A549 (cell line): Measurements from ENCODE around the gene RPS6KB2. TPM values are rescaled to one million over a fixed set of nuclear protein-coding genes. Genes with fewer than 3 reads are reported as not detected.

Source experiments
- ATAC-seq, 2 experiments: fragments of 200-7000 bp in 1 of 2; fragments of >200 bp in 1 of 2; cut with Nextera tagmentation in 1 of 2; cut with Tn5 transposase in 1 of 2; 3 replicates each; pipeline versions ENCODE4 v1.8.0 to v1.9.1; 2018 to 2020; ENCODE audit warnings: mild to moderate bottlenecking in 1 of 2, moderate library complexity in 1 of 2
- CTCF ChIA-PET: fragments of 300-600 bp; sonication (Branson Sonifier 250); formaldehyde crosslinking; extraction: SDS; loops from one replicate; lab custom pipeline; 2021; ENCODE audit warnings: antibody characterized with exemption, inconsistent platforms; lab: Yijun Ruan, JAX
- POLR2A ChIA-PET: fragments of 350-600 bp; formaldehyde crosslinking; extraction: SDS; loops from one replicate; lab custom pipeline; 2021; ENCODE audit warnings: antibody characterized with exemption, inconsistent platforms; lab: Yijun Ruan, JAX
- DNase-seq, 2 experiments: peaks; one replicate each; pipeline versions ENCODE4 v3.0.0 to v3.0.0-alpha.2; 2011 to 2016; ENCODE audit warnings: low read depth in 1 of 2, low spot score in 1 of 2
- FAIRE-seq: peaks from 2 replicates; lab custom pipeline; 2011; peaks lifted over from hg19 to GRCh38; lab: Jason Lieb, UNC
- H3K27ac ChIP-seq, 2 experiments: fragments of >200 bp; sonication (Bioruptor Twin); formaldehyde crosslinking; 3 replicates each; pipeline ENCODE4 v1.5.1; 2016 to 2017
- H3K4me1 ChIP-seq: fragments of >200 bp; sonication (Bioruptor Twin); formaldehyde crosslinking; 3 replicates; pipeline ENCODE4 v1.6.1; 2016
- H3K4me2 ChIP-seq: fragments of >200 bp; sonication (Bioruptor Twin); formaldehyde crosslinking; 3 replicates; pipeline ENCODE4 v1.6.1; 2016
- H3K4me3 ChIP-seq: fragments of >200 bp; sonication (Bioruptor Twin); formaldehyde crosslinking; 3 replicates; pipeline ENCODE4 v1.5.1; 2016
- H3K9me3 ChIP-seq: fragments of >200 bp; sonication (Bioruptor Twin); formaldehyde crosslinking; 3 replicates; pipeline ENCODE4 v1.6.1; 2016
- CBX2 ChIP-seq: fragments of 200-600 bp; sonication (generic); IDR thresholded peaks from 2 replicates; pipeline ENCODE4 v1.6.1; 2016; ENCODE audit warnings: low read depth, mild to moderate bottlenecking, borderline replicate concordance
- CEBPB ChIP-seq, 2 experiments: fragments of >200 bp in 1 of 2; sonication (Bioruptor Twin) in 1 of 2; formaldehyde crosslinking in 1 of 2; IDR thresholded peaks; 2 replicates each; pipeline ENCODE4 v1.6.1; 2012 to 2016
- CHD4 ChIP-seq: fragments of 200-600 bp; sonication (generic); IDR thresholded peaks from 2 replicates; pipeline ENCODE4 v1.6.1; 2016; ENCODE audit warnings: antibody characterized with exemption, mild to moderate bottlenecking, borderline replicate concordance
- EHMT2 ChIP-seq: fragments of 200-600 bp; sonication (generic); IDR thresholded peaks from 2 replicates; pipeline ENCODE4 v1.6.1; 2016; ENCODE audit warnings: antibody characterized with exemption, low read depth, mild to moderate bottlenecking, moderate library complexity
- ESRRA ChIP-seq: fragments of 150-350 bp; IDR thresholded peaks from 2 replicates; pipeline ENCODE4 v1.6.1; 2014; ENCODE audit warnings: mild to moderate bottlenecking, low read length, borderline replicate concordance
- FOSL2 ChIP-seq, 2 experiments: fragments of 450-650 bp in 1 of 2; fragments of >200 bp in 1 of 2; sonication (Bioruptor Twin) in 1 of 2; formaldehyde crosslinking; IDR thresholded peaks; 2 replicates each; pipeline versions ENCODE4 v1.5.0 to v1.6.1; 2016 to 2020; ENCODE audit warnings: mild to moderate bottlenecking in 1 of 2, moderate library complexity in 1 of 2
- GATA3 ChIP-seq: IDR thresholded peaks from 2 replicates; pipeline ENCODE4 v1.6.1; 2012; ENCODE audit warnings: borderline replicate concordance
- HES2 ChIP-seq: fragments of >200 bp; sonication (Bioruptor Twin); formaldehyde crosslinking; IDR thresholded peaks from 2 replicates; pipeline ENCODE4 v1.6.1; 2016
- HEYL ChIP-seq: fragments of 250-450 bp; sonication (Bioruptor Pico); IDR thresholded peaks from 2 replicates; pipeline ENCODE4 v1.8.0; 2021; ENCODE audit warnings: mild to moderate bottlenecking, moderate library complexity
- HOXB13 ChIP-seq: fragments of 250-450 bp; sonication (Bioruptor Pico); IDR thresholded peaks from 2 replicates; pipeline ENCODE4 v1.5.0; 2020; ENCODE audit warnings: low read depth, mild to moderate bottlenecking, moderate library complexity
- HOXB5 ChIP-seq: fragments of 250-450 bp; sonication (Bioruptor Pico); IDR thresholded peaks from 2 replicates; pipeline ENCODE4 v1.5.0; 2020; ENCODE audit warnings: mild to moderate bottlenecking, moderate library complexity
- JUNB ChIP-seq: fragments of >200 bp; sonication (Bioruptor Twin); formaldehyde crosslinking; IDR thresholded peaks from 2 replicates; pipeline ENCODE4 v1.6.1; 2016
- KDM5A ChIP-seq: fragments of 200-600 bp; sonication (generic); IDR thresholded peaks from 2 replicates; pipeline ENCODE4 v1.6.1; 2016; ENCODE audit warnings: antibody characterized with exemption, mild to moderate bottlenecking
- MAFK ChIP-seq: fragments of 450-650 bp; IDR thresholded peaks from 2 replicates; pipeline ENCODE4 v1.6.1; 2014; ENCODE audit not compliant: partially characterized antibody
- NR3C1 ChIP-seq: fragments of >200 bp; sonication (Bioruptor Twin); formaldehyde crosslinking; IDR thresholded peaks from 3 replicates; pipeline ENCODE4 v1.6.1; 2017
- PHF8 ChIP-seq: fragments of 200-600 bp; sonication (generic); IDR thresholded peaks from 2 replicates; pipeline ENCODE4 v1.6.1; 2016; ENCODE audit warnings: low read depth, mild to moderate bottlenecking, antibody characterized with exemption, moderate library complexity, borderline replicate concordance
- POLR2AphosphoS2 ChIP-seq: conservative IDR thresholded peaks from 2 replicates; pipeline ENCODE4 v1.6.1; 2012; ENCODE audit warnings: low read length, improper control_type of control experiment, inconsistent platforms
- RAD21 ChIP-seq, 2 experiments: fragments of >200 bp in 1 of 2; sonication (Bioruptor Twin) in 1 of 2; formaldehyde crosslinking in 1 of 2; IDR thresholded peaks in 1 of 2; conservative IDR thresholded peaks in 1 of 2; 2 replicates in 1 of 2; 3 replicates in 1 of 2; pipeline ENCODE4 v1.6.1; 2012 to 2018; ENCODE audit warnings: inconsistent platforms in 1 of 2
- RARB ChIP-seq: fragments of 250-450 bp; sonication (Bioruptor Pico); IDR thresholded peaks from 2 replicates; pipeline ENCODE4 v1.8.0; 2021; ENCODE audit warnings: mild to moderate bottlenecking, moderate library complexity
- RCOR1 ChIP-seq: fragments of 150-350 bp; IDR thresholded peaks from 2 replicates; pipeline ENCODE4 v1.6.1; 2014; ENCODE audit warnings: antibody characterized with exemption, low read length, low read depth
- RFX5 ChIP-seq: fragments of 450-650 bp; IDR thresholded peaks from 2 replicates; pipeline ENCODE4 v1.7.1; 2014; ENCODE audit warnings: antibody characterized with exemption, mild to moderate bottlenecking, moderate library complexity
- RNF2 ChIP-seq: fragments of 200-600 bp; sonication (generic); IDR thresholded peaks from 2 replicates; pipeline ENCODE4 v1.6.1; 2016; ENCODE audit warnings: low read depth, mild to moderate bottlenecking, antibody characterized with exemption, moderate library complexity, borderline replicate concordance
- SMC3 ChIP-seq: fragments of >200 bp; sonication (Bioruptor Twin); formaldehyde crosslinking; IDR thresholded peaks from 3 replicates; pipeline ENCODE4 v1.6.1; 2018; ENCODE audit warnings: inconsistent platforms
- TP53 ChIP-seq: fragments of 250-450 bp; sonication (Bioruptor Pico); IDR thresholded peaks from 2 replicates; pipeline ENCODE4 v1.5.0; 2021; ENCODE audit warnings: mild to moderate bottlenecking, moderate library complexity
- USF2 ChIP-seq: fragments of 450-650 bp; IDR thresholded peaks from 2 replicates; pipeline ENCODE4 v1.6.1; 2014; ENCODE audit warnings: antibody characterized with exemption
- ZC3H11A ChIP-seq: fragments of 450-650 bp; IDR thresholded peaks from 2 replicates; pipeline ENCODE4 v1.6.1; 2014; ENCODE audit warnings: antibody characterized with exemption, mild to moderate bottlenecking
- ZFP36 ChIP-seq: fragments of 450-650 bp; IDR thresholded peaks from 2 replicates; pipeline ENCODE4 v1.6.1; 2014; ENCODE audit warnings: borderline replicate concordance; ENCODE audit not compliant: partially characterized antibody
- ZSCAN20 ChIP-seq: fragments of 250-450 bp; sonication (Bioruptor Pico); IDR thresholded peaks from 2 replicates; pipeline ENCODE4 v1.8.0; 2022; ENCODE audit warnings: mild to moderate bottlenecking, moderate library complexity
- WGBS: methylation state at CpG from one replicate; pipeline ENCODE4 v1.1.6; 2017; ENCODE audit errors: missing lambda C conversion rate; 5-methylcytosine and 5-hydroxymethylcytosine counted together
- polyA plus RNA-seq, 4 experiments: library from polyadenylated mRNA; depleted of rRNA in 3 of 4; stranded (reverse); fragments of >200 nt; fragmentation: RNase III in 1 of 4; extraction: RNeasy Plus Mini Kit Qiagen cat#74134 plus additional on column Dnase treatment in 1 of 4; gene quantifications; 2 replicates in 3 of 4; 3 replicates in 1 of 4; pipeline ENCODE4 v1.2.3, GENCODE V29; 2011 to 2017
- TF ChIP-seq, protein P1 (sequence below): IDR thresholded peaks from 2 replicates; pipeline ENCODE4 v1.6.1; 2012
- TF ChIP-seq, protein P2 (sequence below): fragments of 250-450 bp; sonication (Bioruptor Pico); IDR thresholded peaks from 2 replicates; pipeline ENCODE4 v1.5.0; 2021; ENCODE audit warnings: mild to moderate bottlenecking, moderate library complexity, borderline replicate concordance
- TF ChIP-seq, protein P3 (sequence below): fragments of 150-350 bp; IDR thresholded peaks from 2 replicates; pipeline ENCODE4 v1.6.1; 2014; ENCODE audit warnings: low read depth, mild to moderate bottlenecking, low read length
- TF ChIP-seq, protein P4 (sequence below): fragments of 250-450 bp; sonication (Bioruptor Pico); IDR thresholded peaks from 2 replicates; pipeline ENCODE4 v1.5.0; 2020; ENCODE audit warnings: low read depth, mild to moderate bottlenecking, moderate library complexity

Gene RPS6KB2
- polyA plus RNA-seq, 2 of the 4 experiments (the other 2 are of a cell fraction) = 40.9 to 47.9 TPM

- Histone ChIP-seq H3K4me1 (peaks cover 35% of the 10 kb centered on the region), H3K9me3 (no peaks in the 10 kb centered on the region), H3K27ac (peak overlapping the region; percentile 95 to 99), H3K4me3 (peak overlapping the region; percentile 73), H3K4me2 (peak overlapping the region; percentile 88)
- FAIRE-seq (no peak), ATAC-seq (peak; percentile 72 to 84), DNase-seq (peak; percentile 91 to 92)
- POLR2A ChIA-PET = interaction anchor here (0.9 to 1.7 kb wide), 4 partner anchors 12 to 63 kb away, joined by 3 to 5 read pairs (median 4); partner anchors contain the start of gene PPP1CA
- WGBS = 5% methylated on average over 24 of the region's 56 CpGs
- CTCF ChIA-PET = interaction anchor here (0.9 to 1.8 kb wide), 3 partner anchors 23 to 119 kb away, joined by 4 read pairs; partner anchors contain the start of gene PPP1CA
- TF ChIP-seq POLR2AphosphoS2 = no peak
- TF ChIP-seq HEYL (CRISPR knock-in tag) = no peak
- TF ChIP-seq GATA3 = no peak
- TF ChIP-seq, protein P1, sequence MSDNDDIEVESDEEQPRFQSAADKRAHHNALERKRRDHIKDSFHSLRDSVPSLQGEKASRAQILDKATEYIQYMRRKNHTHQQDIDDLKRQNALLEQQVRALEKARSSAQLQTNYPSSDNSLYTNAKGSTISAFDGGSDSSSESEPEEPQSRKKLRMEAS = peak; percentile 71; the same call in 1 of the 2 replicates
- no peak for TF ChIP-seq KDM5A
- TF ChIP-seq SMC3 = no peak
- TF ChIP-seq CEBPB (IDR thresholded peaks at IDR 0.05) = no peak
- no peak for TF ChIP-seq CBX2
- TF ChIP-seq RFX5 = no peak
- no peak for TF ChIP-seq MAFK
- no peak for TF ChIP-seq ESRRA
- TF ChIP-seq JUNB = no peak
- TF ChIP-seq PHF8 = peak; percentile 56; the same call in 1 of the 2 replicates
- TF ChIP-seq FOSL2 (IDR thresholded peaks at IDR 0.05) = no peak
- no peak for TF ChIP-seq FOSL2 (CRISPR knock-in tag; IDR thresholded peaks at IDR 0.05)
- TF ChIP-seq HOXB13 (CRISPR knock-in tag) = 0 out of 2 replicates have a peak, but pooled peaks have one; percentile 11
- TF ChIP-seq ZFP36 = no peak
- TF ChIP-seq RAD21 (conservative IDR thresholded peaks at IDR 0.05 in 1 of 2, IDR thresholded peaks at IDR 0.05 in 1 of 2) = no peak
- no peak; the same call in 1 of the 2 replicates for TF ChIP-seq TP53 (CRISPR knock-in tag)
- TF ChIP-seq EHMT2 = no peak
- TF ChIP-seq USF2 = peak; percentile 86
- TF ChIP-seq, protein P2, sequence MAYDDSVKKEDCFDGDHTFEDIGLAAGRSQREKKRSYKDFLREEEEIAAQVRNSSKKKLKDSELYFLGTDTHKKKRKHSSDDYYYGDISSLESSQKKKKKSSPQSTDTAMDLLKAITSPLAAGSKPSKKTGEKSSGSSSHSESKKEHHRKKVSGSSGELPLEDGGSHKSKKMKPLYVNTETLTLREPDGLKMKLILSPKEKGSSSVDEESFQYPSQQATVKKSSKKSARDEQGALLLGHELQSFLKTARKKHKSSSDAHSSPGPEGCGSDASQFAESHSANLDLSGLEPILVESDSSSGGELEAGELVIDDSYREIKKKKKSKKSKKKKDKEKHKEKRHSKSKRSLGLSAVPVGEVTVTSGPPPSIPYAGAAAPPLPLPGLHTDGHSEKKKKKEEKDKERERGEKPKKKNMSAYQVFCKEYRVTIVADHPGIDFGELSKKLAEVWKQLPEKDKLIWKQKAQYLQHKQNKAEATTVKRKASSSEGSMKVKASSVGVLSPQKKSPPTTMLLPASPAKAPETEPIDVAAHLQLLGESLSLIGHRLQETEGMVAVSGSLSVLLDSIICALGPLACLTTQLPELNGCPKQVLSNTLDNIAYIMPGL = no peak
- TF ChIP-seq, protein P3, sequence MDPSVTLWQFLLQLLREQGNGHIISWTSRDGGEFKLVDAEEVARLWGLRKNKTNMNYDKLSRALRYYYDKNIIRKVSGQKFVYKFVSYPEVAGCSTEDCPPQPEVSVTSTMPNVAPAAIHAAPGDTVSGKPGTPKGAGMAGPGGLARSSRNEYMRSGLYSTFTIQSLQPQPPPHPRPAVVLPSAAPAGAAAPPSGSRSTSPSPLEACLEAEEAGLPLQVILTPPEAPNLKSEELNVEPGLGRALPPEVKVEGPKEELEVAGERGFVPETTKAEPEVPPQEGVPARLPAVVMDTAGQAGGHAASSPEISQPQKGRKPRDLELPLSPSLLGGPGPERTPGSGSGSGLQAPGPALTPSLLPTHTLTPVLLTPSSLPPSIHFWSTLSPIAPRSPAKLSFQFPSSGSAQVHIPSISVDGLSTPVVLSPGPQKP = no peak
- TF ChIP-seq HES2 = no peak
- TF ChIP-seq RCOR1 = no peak
- no peak for TF ChIP-seq CHD4
- no peak for TF ChIP-seq RNF2
- no peak for TF ChIP-seq ZC3H11A
- TF ChIP-seq, protein P4, sequence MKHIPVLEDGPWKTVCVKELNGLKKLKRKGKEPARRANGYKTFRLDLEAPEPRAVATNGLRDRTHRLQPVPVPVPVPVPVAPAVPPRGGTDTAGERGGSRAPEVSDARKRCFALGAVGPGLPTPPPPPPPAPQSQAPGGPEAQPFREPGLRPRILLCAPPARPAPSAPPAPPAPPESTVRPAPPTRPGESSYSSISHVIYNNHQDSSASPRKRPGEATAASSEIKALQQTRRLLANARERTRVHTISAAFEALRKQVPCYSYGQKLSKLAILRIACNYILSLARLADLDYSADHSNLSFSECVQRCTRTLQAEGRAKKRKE = no peak
- TF ChIP-seq RARB = no peak
- TF ChIP-seq HOXB5 = peak; percentile 3; the same call in 1 of the 2 replicates
- no peak for TF ChIP-seq NR3C1
- no peak for TF ChIP-seq ZSCAN20 (CRISPR knock-in tag)
Measured at GRCh38 chr11:67464411-67465188, 36.3 kb downstream of the RPS6KB2 start.
